Fibroblast of lung (primary cell): Measurements from ENCODE around the gene PALM2AKAP2.

Experiments used
- CTCF ChIP-seq, 2 donors: IDR thresholded peaks in 1 of 2; conservative IDR thresholded peaks in 1 of 2; 1 replicate in 1 of 2; 2 replicates in 1 of 2; pipeline ENCODE4 v1.5.1; 2011 to 2012; ENCODE audit warnings: low read length in 2 of 2, control low read depth in 1 of 2, inconsistent platforms in 1 of 2, low read depth in 1 of 2, mild to moderate bottlenecking in 1 of 2
- EZH2 ChIP-seq: IDR thresholded peaks from 2 replicates; pipeline ENCODE4 v1.5.1; 2012; ENCODE audit warnings: low read length, control low read depth, mild to moderate bottlenecking; ENCODE audit errors: missing control alignments

- no peak for TF ChIP-seq CTCF (conservative IDR thresholded peaks at IDR 0.05 in 1 of 2, IDR thresholded peaks at IDR 0.05 in 1 of 2; ENCODE audit: low read depth in 1 of 2, low read length in 2 of 2)
- TF ChIP-seq EZH2: no peak
These were observed 10.7 kb upstream of the PALM2AKAP2 start for GRCh38 chr9:109769250-109769649.
